ENCODE measurements around the gene CCDC178. TPM values are rescaled to one million over a fixed set of nuclear protein-coding genes. Genes with fewer than 3 reads are reported as not detected.

Gene CCDC178
- total RNA-seq, 4 donors from 2014 or later, result 0.39 to 1.4 TPM; not detected in 2

DNA sequence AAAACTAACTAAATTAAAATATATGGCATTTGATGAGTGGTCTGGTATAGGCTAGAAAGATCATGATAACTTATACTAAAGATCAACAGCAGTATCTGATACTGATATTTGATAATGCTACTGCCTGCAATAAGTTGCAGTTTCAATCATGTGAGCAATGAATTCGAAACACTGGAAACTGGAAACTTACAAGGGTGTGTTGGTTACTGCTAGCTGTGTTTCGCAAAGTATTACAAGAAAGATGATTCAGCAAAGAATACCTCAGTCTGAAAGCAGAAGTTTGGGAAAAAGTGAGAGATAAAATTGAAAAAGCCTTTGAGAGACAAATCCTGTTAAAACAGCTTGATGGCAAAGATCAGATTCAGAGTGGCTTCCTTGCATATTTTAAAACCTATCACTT, 294.5 kb downstream of the CCDC178 start:
- H3K4me3 ChIP-seq (ENCODE audit: low read depth, poor library complexity, severe bottlenecking), result no peak overlapping the region
- intact Hi-C loops (cut with DNase I; ENCODE audit: low total_unique reads), result no loop called here
- no peak for DNase-seq (ENCODE audit: low spot score in 2 of 2)
- TF ChIP-seq, protein P1, sequence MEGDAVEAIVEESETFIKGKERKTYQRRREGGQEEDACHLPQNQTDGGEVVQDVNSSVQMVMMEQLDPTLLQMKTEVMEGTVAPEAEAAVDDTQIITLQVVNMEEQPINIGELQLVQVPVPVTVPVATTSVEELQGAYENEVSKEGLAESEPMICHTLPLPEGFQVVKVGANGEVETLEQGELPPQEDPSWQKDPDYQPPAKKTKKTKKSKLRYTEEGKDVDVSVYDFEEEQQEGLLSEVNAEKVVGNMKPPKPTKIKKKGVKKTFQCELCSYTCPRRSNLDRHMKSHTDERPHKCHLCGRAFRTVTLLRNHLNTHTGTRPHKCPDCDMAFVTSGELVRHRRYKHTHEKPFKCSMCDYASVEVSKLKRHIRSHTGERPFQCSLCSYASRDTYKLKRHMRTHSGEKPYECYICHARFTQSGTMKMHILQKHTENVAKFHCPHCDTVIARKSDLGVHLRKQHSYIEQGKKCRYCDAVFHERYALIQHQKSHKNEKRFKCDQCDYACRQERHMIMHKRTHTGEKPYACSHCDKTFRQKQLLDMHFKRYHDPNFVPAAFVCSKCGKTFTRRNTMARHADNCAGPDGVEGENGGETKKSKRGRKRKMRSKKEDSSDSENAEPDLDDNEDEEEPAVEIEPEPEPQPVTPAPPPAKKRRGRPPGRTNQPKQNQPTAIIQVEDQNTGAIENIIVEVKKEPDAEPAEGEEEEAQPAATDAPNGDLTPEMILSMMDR (IDR thresholded peaks at IDR 0.05), result no peak
- no peak for TF ChIP-seq POLR2A (IDR thresholded peaks at IDR 0.05)
- 73 to 81% methylated on average over 2 of the region's 2 CpGs for WGBS, 2 donors

DNA sequence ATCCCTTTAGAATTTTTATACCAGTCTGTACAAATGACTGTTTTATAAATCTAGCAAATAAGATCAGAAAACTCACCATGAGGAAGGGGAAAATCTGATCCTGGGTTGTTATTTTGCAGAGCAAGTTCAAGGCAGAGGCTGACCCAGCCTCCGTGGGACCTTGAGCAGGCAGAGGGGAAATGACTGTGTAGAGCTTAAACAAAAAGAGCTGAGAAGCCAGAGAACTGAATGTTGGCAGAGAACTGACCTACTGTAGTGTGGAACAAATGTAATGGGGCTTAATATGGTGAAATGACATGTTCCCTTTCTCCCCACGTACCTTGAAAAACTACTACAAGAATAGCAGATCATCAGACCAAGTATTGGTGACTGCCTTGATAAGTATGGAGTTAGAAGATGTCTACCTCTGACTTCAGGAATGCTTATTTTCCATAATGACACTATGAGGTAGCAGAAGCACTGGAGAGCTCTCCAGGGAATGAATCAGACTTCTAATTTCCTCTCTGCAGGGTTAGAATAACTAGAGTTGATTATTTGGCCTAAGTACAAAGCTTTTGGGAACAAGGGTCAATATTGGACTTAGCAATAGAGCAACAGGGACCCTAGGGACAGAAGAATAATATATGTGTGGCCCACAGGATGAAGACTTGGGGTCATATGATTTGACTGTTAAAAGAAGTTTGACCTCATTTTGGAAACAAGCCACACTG, 304.4 kb downstream of the CCDC178 start:
- no peak overlapping the region for H3K4me3 ChIP-seq (ENCODE audit: low read depth, poor library complexity, severe bottlenecking)
- no peak for DNase-seq (ENCODE audit: low spot score in 2 of 2)
- 70 to 73% methylated on average over 2 of the region's 2 CpGs for WGBS, 2 donors
- TF ChIP-seq, protein P1 (IDR thresholded peaks at IDR 0.05), result no peak
- no peak for TF ChIP-seq POLR2A (IDR thresholded peaks at IDR 0.05)
- intact Hi-C loops (cut with DNase I; ENCODE audit: low total_unique reads), result no loop called here

DNA sequence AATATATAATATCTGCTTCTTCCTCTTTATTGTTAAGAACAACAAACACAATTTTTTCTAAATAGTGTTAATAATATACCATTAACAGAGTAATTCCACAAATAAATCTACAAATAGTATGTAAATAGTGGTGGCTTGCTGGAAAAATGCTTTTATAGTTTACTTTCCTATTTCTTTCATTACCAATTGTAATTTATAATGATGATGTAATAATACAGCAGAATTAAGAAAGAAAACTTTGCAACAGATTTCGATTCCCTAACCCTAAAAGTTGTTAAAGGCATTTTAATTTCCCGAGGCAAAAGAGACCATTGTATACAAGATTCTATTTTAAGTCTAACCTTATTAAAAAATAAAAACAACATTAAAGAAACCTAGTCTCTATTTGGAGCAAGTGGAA, 307.9 kb downstream of the CCDC178 start:
- intact Hi-C loops (cut with DNase I; ENCODE audit: low total_unique reads), result no loop called here
- no peak overlapping the region for H3K4me3 ChIP-seq (ENCODE audit: low read depth, poor library complexity, severe bottlenecking)
- TF ChIP-seq POLR2A (IDR thresholded peaks at IDR 0.05), result no peak
- TF ChIP-seq, protein P1 (IDR thresholded peaks at IDR 0.05), result no peak
- no peak for DNase-seq (ENCODE audit: low spot score in 2 of 2)
- 80 to 87% methylated on average over 2 of the region's 2 CpGs for WGBS, 2 donors

DNA sequence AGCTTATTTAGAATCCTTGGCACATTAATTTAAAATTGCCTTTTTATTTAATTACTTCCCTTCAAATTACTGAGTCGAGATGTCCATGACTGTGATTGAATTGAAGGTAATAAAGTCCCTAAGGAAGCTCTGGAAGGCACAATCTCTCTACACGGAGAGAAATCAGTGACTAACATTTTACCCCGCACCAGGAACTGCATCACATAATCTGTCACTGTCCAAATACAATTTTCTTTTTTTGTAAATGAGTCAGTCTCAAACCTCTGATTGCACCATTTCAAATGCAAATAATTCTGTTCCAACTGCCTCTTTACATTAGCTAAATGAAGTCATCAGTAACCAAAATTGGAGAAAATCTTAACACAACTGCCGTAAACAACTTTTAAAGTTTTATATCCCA, 311.9 kb downstream of the CCDC178 start:
- WGBS, 2 donors, result 67% methylated on average over 4 of the region's 4 CpGs
- intact Hi-C loops (cut with DNase I; ENCODE audit: low total_unique reads), result no loop called here
- no peak for TF ChIP-seq POLR2A (IDR thresholded peaks at IDR 0.05)
- TF ChIP-seq, protein P1 (IDR thresholded peaks at IDR 0.05), result no peak
- no peak overlapping the region for H3K4me3 ChIP-seq (ENCODE audit: low read depth, poor library complexity, severe bottlenecking)
- DNase-seq (ENCODE audit: low spot score in 2 of 2), result no peak

DNA sequence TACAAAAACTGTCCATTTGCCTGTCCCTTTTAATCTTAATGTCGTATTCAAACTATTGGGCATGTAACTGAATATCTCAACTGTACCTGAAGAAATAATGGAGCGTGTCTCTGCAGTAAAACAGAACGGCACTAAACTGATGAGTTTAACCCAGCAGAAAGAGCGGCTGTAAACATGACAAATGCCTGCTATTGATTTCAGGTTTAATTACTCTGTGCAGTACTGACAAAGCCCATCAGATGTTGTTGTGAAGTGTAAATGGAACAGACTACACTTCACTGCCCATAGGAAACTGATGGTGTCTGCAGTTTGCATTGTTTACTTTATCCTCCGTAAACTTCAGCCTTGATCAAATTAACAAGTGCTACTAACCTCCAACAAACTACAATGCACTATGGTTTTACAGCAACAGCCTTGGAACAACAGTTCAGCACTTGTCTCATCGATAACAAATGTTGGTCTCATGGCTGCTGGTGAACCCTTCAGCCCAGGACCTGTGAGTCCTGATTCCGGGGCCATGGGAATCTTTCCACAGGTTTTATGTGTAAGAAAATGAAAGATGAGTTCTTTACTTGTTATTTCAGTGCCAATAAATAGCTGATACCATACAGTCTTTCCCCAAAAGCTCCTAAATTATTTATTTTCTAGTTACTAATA, 316.5 kb downstream of the CCDC178 start:
- no peak for DNase-seq (ENCODE audit: low spot score in 2 of 2)
- TF ChIP-seq POLR2A (IDR thresholded peaks at IDR 0.05), result no peak
- TF ChIP-seq, protein P1 (IDR thresholded peaks at IDR 0.05), result no peak
- WGBS, 2 donors, result 57 to 60% methylated on average over 7 of the region's 7 CpGs
- no peak overlapping the region for H3K4me3 ChIP-seq (ENCODE audit: low read depth, poor library complexity, severe bottlenecking)
- intact Hi-C loops (cut with DNase I; ENCODE audit: low total_unique reads), result no loop called here

Data from lower leg skin (tissue), 4 donors.